ENCODE data around the gene CSTPP1.

- TF ChIP-seq EP300 (conservative IDR thresholded peaks at IDR 0.05; ENCODE audit: poor library complexity, severe bottlenecking), result no peak
- TF ChIP-seq CTCF (IDR thresholded peaks at IDR 0.05; ENCODE audit: poor library complexity, severe bottlenecking), result no peak
Measured at GRCh38 chr11:46976182-46976854, 39.8 kb downstream of the CSTPP1 start.
